HG03060 (cell line): ENCODE measurements around the gene CDH22.

Source experiments
- ATAC-seq: cut with Tn5 transposase; IDR thresholded peaks from one replicate; pipeline ENCODE4 v1.9.1; 2021; ENCODE audit warnings: low read depth, moderate number of reproducible peaks; ENCODE audit not compliant: unreplicated experiment

The CDH22 gene

DNA sequence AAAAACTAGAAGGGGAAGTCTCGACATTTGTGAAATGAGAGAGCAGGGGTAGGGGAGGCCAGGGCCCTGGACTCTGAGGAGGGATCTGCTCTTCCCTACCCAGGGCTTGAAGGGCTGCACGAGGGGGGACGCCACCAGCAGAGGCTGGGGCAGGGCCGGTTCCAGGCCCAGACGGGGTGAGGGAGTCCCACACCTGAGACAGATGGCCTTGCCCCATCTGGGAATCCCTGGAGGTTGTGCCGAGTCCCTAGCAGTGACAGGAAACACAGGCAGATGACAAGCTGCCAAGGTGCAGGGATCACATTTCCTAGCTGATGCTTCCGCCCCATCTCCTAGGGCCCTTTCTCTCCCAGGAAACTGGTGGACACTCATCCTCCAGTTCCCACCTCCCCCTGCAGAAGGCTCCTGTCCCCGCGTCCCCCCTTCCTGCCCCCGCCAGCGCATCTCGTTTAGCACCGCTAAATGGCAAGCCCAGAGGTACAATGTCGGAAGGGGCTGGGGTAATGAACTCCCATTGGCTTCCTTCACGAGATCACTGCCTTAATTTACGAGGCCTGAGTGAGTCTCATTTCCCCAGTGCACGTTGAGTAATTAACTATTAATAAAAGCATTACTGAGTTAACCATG lies 35.2 kb upstream of the CDH22 start:
- no peak for ATAC-seq

DNA sequence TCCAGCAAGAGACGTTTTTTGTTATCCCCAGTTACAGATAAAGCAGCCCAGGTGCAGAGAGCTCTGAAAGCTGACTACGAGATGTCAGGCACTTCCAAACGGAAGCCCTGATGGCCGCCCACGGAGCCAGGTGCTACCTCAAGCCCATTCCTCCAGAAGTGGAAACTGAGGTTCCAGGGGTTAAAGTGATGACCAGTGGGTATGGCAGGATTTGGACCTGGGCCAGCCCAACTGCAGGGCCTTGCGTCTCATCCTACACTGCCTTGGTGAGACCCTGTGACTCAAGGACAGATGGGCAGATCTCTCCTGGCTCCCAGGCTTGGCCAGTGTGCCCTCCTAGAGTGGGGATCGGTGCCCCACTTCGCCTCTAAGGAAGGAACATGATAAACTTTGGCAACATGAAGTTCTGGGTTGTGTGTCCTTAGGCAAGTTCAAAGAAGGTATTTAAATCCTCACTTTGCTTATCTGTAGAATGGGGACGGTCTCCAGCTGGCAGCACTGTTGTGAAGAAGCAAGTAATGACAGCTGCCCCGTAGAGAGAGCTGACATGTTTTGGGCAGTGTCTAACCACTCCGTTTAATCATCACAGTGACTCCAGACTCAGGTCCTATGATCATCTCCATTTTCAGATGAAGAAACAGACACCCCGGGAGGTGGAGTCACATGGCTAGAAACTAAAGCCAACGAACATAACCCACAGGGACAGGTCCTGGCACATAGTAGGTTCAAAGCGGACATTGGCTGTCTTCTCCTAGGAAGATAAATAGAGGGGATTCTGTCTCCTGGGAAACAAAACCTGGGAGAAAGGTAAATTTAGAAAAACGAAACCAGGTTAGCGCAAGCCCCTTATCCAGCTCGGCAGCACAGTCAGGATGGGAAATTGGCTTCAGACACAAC lies 34.4 kb upstream of the CDH22 start:
- no peak for ATAC-seq

DNA sequence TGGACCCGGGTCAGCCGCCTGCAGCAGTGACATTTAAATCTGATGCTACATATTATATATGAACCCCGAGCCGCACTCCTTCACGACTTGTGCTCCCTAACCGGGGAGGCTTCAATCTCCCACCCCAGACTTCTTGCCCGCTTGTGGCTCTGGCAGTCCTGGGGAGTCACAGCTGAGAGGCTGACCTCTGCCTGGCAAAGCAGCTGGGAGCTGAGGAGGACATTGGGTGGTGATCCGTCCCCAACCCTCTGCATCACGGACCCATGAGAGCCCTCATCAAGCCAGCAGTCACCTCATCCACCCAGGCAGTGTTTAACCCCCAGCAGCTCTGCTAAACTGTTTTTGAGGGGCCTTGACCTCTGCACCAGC lies 33.7 kb upstream of the CDH22 start:
- ATAC-seq = no peak

DNA sequence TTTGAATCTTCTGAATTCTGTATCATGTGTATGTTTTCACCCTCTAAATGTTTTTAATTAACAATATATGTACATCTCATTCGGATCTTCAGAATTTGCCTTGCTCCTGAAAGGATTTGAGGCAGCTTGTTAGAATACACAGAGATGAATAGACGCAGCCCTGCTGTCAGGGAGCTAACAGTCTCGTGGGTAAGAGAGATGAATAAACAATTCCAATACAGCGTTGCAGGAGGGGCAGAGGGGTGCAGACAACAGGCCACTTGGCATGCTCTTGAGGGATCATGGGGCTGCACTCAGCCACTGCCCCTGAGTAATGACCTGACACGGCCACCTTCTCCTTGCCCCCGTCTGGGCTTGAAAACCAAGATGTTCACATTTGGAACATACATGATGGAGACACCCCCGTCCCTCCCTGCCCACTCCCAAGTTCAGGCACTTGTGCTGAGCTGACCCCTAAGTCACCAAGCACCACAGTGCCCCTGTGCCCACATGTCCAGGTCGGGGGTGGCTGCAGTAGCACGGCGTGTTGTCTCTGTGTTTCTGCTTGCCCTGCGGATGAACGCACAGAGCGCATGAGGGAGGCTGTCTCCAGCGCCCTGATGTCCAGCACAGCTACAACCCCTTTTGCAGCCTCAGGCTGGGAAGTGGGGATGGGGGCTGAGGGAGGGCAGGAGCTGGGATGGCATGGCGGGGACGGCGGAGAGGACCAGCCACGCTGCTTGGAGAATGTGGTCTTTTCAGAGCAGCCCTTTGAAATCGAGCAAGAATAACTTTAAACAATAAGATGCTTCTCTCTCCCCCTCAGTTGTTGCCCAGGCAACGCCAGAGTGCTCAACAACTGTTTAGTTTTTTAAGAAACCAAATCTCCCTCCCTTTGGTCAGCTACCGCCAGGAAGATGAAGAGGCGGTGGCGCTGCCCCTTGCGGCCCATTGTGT lies 33.0 kb upstream of the CDH22 start:
- ATAC-seq = no peak

DNA sequence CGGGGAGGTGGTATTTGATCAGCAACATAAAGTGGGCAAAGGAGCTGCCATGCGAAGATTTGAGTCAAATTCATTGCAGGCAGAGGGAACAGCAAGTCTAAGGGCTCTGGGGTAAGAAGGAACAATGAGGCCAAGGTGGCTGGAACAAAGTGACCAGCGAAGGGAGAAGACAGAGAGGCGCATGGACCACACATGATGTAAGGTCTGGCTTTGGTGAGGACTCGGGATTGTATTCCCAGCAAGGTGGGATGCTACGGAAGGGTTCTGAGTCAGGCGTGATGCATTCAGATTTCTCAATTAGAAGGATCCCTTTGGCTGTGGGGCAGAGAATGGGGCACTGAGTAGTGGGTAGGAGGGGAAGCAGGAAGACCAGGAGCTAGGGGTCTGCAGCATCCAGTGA lies 30.7 kb upstream of the CDH22 start:
- no peak for ATAC-seq

DNA sequence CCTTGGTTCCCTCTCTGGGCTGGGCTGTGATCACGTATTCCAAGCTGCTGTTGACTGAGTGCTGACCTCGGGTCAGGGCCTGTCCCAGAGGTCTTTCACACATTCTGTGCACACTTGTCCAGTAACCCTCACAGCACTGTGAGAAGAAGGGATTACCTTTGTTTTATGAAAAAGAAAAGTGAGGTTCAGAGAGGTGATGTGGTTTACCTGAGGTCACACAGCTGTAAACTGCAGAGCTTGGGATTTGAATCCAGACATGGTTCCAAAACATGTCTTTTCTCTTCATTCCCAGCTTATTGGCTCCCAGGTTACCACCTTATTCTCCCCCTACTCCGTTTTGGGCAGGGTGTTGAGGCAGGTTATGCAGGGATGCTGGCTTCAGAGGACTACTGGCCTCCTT lies 28.4 kb upstream of the CDH22 start:
- ATAC-seq = no peak

DNA sequence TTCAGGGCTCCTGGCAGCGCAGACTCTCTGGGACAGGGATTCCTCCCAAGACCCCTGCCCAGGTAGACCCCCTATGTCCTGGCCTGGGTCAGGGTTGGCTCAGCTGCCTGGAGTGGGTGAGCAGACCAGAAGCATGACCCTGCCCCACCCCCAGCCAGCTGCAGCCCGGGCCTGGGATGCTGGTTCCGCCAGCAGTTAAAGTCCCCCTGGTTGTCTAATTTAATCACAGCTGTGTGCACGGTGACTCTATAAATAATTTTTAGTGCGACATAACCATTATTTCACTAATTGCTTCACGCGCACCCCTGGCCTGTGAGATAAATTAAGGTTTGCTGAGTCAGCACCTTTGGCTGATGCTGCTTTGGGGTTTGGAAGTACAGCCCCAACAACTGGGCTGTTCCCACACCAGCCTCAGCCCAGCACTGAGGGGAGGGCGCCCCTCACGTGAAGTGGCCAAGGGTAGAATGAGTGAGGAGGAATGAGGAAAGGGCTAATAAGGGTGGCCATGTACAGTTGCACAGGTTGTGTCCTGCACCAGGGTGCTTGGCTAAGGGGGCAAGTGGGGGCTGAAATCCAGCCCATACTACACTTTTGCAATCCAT lies 26.1 kb upstream of the CDH22 start:
- ATAC-seq = no peak

DNA sequence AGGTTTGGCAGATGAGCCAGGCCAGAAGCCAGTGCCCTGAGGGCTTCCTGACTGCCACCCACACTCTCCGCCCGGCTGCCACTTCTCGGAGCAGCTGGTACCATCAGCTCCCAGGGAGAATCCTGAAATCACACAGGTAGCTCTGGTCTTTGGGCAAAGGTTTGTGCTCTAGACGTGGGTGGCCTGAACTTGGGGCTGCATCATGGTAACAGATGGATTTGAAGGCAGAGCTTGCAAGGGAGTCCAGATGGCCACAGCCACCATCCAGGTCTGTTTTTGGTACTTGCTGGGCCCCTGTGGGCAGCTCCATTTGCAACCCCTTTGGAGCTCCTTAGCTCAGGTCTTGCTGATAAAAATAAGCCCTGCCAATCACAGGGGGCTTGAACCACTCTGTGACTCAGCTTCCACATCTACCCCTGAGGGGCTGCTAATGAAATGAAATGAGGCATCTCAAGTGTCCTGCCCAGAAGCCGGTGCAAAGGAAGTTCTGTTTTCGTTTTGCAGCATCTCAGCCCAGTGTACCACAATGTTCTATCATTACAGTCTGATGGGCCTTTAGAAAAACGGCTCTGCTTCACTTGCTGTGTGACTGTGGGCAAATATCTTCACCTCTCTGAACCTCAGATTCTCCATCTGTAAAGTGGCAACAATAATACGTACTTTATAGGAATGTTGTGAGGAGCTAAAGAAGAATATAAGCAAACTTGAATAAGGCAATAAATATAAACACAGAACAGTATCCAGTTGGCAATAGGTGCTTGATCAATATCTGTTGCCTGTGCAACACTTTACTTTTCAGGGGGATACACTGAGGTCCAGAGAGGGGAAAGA lies 25.1 kb upstream of the CDH22 start:
- no peak for ATAC-seq

DNA sequence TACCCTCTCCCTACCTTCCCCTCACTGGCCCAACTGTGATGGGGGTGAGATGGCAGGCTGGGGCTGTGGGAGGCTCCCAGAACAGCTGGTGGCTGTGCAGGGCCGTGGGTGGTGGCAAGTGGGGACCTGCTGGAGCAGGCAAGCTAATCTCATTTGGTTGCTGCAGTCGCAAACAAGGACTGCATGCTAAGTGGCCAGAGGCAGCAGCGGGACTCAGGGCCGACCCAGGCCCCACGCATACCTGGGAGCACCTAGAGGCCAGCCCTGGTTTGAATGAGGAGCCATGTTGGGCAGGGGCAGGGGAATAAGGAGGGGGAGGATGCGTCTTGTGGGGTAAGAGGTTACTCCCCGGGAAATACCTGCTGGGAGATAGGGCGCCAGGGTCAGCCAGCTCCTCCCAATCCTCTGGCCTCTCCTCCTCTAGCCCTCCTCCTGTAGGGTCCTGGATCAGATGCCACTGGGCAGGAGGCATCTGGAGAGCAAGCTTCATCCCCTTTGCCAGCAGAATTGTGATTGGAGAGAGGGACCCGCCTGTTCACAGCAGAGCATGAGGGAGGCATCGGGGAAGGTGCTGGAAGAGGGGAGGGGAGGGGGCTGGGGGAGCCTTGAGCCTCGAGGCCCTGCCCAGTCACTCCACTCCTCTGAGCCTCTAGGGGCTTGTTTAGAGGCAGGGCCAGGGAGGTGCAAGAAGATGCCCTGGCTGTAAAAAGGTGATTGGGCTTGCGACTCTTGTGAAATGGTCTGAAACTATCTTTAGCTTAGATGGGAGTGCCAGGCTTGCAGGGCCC lies 24.3 kb upstream of the CDH22 start:
- ATAC-seq = no peak

DNA sequence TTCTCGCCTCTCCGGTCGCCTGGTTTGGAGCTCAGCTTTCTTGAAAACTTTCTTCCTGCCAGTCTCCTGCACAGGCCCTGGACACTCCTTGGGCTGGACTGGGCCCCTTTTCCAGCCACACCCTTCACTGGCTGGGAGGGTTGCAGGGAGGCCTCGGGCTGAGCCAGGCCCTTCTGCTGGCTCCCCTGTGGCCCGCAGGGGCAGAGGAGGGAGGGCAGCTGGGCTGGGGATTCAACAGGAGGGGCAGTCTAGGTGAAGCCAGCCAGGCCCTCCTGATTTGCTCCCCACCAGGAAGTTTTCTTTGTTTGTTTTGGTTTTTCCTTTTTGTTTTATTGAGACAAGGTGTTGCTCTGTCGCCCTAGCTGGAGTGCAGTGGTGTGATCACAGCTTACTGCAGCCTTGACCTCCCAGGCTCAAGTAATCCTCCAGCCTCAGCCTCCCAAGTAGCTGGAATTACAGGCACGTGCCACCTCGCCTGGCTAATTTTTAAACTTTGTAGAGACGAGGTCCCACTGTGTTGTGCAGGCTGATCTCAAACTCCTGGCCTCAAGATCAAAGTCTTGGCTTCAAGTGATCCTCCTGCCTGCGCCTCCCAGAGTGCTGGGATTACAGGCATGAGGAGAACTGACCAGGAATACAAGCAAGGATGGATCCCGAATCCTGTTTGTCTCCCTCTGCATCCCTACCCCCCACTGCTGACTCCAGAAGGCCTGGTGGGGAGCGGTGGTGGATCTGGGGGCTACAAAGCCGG lies 23.5 kb upstream of the CDH22 start:
- no peak for ATAC-seq

DNA sequence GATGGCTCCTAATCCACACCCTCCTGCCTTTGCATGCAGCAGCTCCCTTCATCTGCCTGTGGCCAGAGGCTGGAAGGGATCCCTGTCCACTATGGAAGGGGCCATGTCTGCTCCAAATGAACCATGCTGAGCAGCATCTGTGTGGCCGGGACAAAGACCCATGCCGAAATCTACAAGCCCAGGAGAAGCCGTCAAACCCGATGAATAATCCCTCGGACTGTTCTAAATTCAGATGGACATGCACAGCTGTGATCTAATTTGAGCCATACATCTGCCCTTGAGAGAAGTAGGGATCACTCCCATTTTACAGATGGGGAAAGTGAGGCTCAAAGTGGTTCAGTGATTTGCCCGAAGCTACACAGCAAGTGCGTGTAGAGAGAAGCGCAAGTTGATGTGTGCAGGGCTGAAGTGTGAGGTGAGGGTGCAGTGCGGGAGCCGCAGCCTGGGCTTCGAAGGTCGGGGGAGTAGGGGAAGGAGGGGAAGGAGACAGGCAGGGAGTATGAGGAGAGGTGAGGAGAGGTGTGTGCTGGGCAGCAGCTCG lies 22.6 kb upstream of the CDH22 start:
- no peak for ATAC-seq

DNA sequence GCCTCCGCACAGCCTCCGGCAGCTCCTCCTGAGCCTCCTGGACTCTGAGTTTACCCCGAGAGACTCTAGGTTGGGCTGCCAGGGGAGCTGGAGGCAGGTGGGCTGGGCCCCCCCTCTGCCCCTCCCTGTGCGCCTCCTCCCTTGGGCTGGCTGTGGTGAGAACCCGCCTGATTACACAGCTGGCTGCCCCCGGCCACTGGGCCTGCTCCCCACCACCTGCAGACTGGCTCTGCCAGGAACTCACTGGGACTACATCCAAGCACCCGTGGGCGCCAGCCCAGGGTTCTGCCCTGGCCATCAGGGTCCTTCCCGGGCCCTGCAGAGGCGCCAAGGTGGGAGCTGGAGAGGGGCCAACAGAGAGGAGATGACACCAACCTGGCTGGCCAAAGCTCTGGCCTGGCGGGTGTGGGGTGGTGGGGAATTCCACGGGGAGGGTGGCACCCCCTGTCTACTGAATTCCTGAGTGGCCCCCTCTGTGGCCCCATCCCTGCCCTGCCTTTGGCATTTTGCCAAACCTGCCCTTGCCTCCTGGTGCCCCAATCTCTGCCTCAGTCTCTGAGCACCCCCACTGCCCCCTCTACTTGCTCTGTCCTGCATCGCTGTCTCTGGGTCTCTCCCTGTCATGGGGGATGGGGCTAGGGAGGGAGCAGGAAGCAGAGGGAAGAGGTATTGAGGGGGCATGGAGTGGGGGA lies 21.9 kb upstream of the CDH22 start:
- ATAC-seq = no peak

DNA sequence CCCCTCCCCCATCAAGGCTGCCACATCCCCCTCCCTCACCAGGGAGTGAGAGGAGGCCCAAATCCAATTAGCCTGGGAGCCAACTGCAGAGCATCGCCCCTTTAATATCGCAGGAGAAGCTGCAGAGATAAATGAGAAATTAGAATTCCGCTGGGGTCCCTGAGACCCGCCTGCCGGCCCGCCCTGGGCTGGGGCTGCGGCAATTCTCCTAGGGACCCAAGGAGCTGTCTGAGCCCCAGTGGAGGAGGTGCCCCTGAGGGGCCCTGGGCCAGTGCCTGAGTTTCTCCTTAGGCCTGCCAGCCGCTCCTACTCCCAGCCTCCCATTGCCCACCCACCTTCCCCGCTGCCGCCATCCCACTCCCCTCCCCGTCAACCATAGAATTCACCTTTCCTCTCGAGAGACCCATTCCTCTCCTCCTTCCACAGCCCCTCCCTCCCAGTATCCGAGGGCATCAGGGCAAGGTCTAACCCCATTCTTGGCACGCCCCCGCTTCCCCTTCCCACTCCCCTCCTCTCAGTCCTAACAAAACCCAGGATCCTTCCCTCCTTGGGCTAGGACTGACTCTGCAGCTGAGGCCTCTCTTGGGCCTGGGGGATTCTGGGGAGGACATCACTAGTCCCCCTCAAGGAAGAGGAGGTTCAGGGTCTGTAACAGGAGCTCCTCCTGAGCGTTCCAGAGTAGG lies 20.0 kb upstream of the CDH22 start:
- ATAC-seq = no peak

DNA sequence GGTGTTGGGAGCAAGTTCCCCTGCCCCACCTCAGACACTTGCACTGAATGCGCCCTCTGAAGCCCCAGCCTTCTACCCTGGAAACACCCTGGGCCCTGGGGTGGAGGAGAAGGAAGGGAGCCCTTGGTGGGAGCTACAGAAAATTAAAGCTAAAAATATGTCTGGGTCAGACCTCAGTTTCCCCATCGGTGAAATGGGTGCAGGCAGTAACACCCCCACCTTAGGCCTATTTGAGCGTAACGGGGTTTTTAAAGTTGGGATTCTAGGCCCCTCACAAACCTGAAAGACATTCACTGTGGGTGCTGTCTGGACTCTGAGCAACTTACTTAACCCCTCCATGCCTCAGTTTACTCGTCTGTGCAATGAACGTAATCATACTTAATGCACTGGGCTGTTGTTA lies 19.3 kb upstream of the CDH22 start:
- no peak for ATAC-seq

DNA sequence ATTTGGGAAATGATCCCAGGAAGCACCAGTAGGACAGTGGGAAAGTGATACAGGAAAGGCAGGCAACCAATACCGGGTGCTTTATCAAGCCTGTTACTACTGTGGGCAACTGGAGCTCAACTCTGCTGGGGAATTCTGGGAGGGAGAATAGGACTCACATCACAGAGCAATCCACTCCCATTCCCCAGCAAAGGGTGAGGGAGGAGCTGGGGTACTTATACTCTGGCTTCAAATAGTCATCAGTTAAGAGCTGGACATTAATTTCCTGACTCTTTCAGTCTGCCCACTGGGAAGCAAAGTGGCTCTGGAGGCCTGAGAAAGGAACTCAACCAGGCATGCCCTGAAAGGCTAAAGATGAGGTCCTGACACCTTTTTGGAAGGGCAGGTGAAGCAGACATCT lies 17.5 kb upstream of the CDH22 start:
- ATAC-seq = no peak

DNA sequence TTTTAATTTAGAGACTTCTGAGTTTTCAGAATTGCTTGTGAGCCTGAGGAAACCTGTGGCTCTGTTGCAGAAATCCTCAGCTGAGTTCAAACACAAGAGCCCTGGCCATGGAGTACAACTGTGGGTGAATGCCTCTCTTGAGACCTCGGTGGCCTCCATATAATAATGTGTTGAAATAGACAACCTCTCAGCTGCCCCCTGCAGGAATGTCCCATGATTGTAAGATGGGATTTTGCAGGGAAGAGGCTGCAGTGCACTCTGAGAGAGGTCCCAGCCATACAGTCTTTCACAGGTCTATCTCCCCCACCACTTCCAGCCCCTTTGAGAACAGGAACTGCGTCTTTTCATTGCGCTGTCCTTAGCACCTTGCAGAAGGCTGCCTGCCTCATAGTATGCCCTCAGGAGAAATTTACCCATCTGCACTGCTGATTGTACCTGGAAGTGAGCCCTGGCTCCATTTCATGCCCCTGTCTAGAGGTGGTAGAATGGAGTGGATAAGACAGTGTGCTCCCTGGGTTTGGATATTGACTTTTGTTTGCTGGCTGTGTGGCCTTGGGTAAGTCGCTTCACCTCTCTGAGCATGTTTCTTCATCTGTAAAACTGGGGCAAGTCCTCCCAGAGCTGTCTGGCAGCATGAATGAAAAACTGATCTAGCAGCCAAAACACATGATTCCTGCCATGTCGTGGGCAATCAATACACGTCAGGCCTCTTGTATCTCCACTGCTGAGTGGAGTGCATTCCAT lies 16.8 kb upstream of the CDH22 start:
- ATAC-seq = no peak
